ENCODE results near the gene DUSP16.
A peak's percentile ranks its signal among the peaks of the same experiment; 100 is the strongest.

Gene DUSP16

DNA sequence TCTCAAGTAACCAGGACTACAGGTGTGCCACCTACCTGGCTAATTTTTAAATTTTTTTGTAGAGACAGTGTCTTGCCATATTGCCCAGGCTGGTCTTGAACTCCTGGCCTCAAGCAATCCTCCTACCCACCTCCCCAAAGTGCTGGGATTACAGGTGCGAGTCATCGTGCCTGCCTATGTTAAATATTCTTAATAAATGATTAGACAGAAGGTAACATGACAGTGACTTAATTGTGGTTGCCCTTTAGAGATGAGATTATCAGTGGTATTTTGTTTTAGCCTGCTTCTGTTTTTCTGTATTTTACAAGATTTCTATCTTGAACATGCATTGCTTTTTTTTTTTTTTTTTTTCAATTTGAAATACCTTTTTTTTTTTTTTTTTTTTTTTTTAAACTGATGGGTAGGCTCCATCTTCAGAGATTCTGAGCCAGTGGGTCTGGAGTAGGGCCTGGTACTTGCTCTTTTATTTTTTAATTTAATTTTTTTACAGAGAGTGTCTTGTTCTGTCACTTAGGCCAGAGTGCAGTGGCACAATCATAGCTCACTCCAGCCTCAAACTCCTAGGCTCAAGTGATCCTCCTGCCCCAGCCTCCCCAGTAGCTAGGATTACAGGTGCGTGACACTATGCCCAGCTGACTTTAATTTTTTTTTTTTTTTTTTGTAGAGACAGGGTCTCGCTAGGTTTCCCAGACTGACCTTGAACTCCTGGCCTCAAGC, 117.3 kb downstream of the DUSP16 start:
- no peak for DNase-seq (ENCODE audit: low read depth in 1 of 2, low spot score in 1 of 2)
- TF ChIP-seq POLR2AphosphoS5 (IDR thresholded peaks at IDR 0.05; ENCODE audit: low read depth) (no peak), SPI1 (IDR thresholded peaks at IDR 0.05; ENCODE audit: borderline replicate concordance, low read depth) (no peak), GABPA (IDR thresholded peaks at IDR 0.05; ENCODE audit: low read depth) (no peak)
- TF ChIP-seq, protein P1, sequence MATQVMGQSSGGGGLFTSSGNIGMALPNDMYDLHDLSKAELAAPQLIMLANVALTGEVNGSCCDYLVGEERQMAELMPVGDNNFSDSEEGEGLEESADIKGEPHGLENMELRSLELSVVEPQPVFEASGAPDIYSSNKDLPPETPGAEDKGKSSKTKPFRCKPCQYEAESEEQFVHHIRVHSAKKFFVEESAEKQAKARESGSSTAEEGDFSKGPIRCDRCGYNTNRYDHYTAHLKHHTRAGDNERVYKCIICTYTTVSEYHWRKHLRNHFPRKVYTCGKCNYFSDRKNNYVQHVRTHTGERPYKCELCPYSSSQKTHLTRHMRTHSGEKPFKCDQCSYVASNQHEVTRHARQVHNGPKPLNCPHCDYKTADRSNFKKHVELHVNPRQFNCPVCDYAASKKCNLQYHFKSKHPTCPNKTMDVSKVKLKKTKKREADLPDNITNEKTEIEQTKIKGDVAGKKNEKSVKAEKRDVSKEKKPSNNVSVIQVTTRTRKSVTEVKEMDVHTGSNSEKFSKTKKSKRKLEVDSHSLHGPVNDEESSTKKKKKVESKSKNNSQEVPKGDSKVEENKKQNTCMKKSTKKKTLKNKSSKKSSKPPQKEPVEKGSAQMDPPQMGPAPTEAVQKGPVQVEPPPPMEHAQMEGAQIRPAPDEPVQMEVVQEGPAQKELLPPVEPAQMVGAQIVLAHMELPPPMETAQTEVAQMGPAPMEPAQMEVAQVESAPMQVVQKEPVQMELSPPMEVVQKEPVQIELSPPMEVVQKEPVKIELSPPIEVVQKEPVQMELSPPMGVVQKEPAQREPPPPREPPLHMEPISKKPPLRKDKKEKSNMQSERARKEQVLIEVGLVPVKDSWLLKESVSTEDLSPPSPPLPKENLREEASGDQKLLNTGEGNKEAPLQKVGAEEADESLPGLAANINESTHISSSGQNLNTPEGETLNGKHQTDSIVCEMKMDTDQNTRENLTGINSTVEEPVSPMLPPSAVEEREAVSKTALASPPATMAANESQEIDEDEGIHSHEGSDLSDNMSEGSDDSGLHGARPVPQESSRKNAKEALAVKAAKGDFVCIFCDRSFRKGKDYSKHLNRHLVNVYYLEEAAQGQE (IDR thresholded peaks at IDR 0.05; ENCODE audit: insufficient replicate concordance, low read depth), result no peak
- TF ChIP-seq, protein P2, sequence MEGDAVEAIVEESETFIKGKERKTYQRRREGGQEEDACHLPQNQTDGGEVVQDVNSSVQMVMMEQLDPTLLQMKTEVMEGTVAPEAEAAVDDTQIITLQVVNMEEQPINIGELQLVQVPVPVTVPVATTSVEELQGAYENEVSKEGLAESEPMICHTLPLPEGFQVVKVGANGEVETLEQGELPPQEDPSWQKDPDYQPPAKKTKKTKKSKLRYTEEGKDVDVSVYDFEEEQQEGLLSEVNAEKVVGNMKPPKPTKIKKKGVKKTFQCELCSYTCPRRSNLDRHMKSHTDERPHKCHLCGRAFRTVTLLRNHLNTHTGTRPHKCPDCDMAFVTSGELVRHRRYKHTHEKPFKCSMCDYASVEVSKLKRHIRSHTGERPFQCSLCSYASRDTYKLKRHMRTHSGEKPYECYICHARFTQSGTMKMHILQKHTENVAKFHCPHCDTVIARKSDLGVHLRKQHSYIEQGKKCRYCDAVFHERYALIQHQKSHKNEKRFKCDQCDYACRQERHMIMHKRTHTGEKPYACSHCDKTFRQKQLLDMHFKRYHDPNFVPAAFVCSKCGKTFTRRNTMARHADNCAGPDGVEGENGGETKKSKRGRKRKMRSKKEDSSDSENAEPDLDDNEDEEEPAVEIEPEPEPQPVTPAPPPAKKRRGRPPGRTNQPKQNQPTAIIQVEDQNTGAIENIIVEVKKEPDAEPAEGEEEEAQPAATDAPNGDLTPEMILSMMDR (IDR thresholded peaks at IDR 0.05; ENCODE audit: insufficient read depth, low read length), result no peak
- H3K27ac ChIP-seq (replicated peaks), result no peak overlapping the region

DNA sequence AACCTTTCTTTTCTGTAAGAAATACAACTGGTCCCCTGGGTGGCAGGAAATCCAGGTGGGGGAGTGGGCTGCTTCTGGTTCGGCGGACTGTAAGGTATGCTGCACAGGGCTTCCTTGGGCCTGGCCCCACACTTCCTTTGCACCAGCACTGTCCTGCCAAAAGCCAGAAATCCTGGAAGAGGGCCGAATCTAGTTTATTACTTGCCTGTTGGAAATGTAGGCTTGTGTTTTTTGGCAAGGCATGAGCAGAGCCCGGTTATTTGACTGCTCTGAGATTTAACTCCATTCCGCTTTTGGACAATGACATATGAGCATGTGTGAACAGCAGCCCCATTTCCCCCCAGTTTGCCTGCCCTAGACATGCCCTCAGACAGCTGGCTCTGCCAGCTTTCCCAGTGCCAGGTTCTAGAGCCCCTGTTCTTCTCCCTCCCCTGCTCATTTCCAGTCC, 119.2 kb downstream of the DUSP16 start:
- Histone ChIP-seq H3K4me3 (replicated peaks; ENCODE audit: insufficient read depth, low read length) (no peak overlapping the region), H3K27ac (replicated peaks) (no peak overlapping the region), H3K27me3 (ENCODE audit: insufficient read depth, poor library complexity, severe bottlenecking) (no peaks in the 10 kb centered on the region)
- TF ChIP-seq SPI1 (IDR thresholded peaks at IDR 0.05; ENCODE audit: borderline replicate concordance, low read depth) (no peak), GABPA (IDR thresholded peaks at IDR 0.05; ENCODE audit: low read depth) (no peak), POLR2AphosphoS5 (IDR thresholded peaks at IDR 0.05; ENCODE audit: low read depth) (no peak)
- TF ChIP-seq, protein P2 (IDR thresholded peaks at IDR 0.05; ENCODE audit: insufficient read depth, low read length), result no peak
- TF ChIP-seq, protein P1 (IDR thresholded peaks at IDR 0.05; ENCODE audit: insufficient replicate concordance, low read depth), result no peak
- DNase-seq (ENCODE audit: low read depth in 1 of 2, low spot score in 1 of 2), result no peak

More for the DNA sequence above, 117.3 kb downstream of the DUSP16 start:
- Histone ChIP-seq H3K27me3 (ENCODE audit: insufficient read depth, poor library complexity, severe bottlenecking) (no peaks in the 10 kb centered on the region), H3K4me3 (replicated peaks; ENCODE audit: insufficient read depth, low read length) (no peak overlapping the region)

DNA sequence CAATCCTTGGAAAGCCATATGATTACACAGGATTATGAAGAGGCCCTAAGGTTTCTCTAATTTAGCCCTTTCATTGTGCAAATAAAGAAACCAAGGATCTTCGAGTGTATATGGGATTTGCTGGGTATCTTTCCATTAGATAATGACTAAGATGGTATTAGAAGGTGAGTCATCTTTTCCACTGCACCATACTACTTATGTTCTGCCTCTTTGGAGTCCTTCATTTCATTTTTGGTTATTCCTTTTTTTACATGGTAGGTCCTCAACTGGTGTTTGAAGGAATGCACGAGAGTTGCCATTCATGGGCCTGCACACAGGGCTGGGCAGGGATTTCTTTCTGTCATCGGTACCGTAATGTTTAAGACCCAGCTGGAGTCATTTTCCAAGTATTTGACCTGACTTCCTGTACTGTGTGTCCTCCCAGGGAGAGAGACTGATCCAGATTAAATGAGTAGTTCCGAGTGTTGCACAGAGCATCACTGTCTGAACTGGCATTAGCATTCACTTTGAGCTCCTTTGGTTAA, 120.1 kb downstream of the DUSP16 start:
- Histone ChIP-seq H3K4me3 (replicated peaks; ENCODE audit: insufficient read depth, low read length) (no peak overlapping the region), H3K27me3 (ENCODE audit: insufficient read depth, poor library complexity, severe bottlenecking) (no peaks in the 10 kb centered on the region), H3K27ac (replicated peaks) (peak overlapping the region; percentile 20; the same call in 1 of the 2 replicates)
- no peak for DNase-seq (ENCODE audit: low read depth in 1 of 2, low spot score in 1 of 2)
- TF ChIP-seq POLR2AphosphoS5 (IDR thresholded peaks at IDR 0.05; ENCODE audit: low read depth) (no peak), SPI1 (IDR thresholded peaks at IDR 0.05; ENCODE audit: borderline replicate concordance, low read depth) (no peak)

DNA sequence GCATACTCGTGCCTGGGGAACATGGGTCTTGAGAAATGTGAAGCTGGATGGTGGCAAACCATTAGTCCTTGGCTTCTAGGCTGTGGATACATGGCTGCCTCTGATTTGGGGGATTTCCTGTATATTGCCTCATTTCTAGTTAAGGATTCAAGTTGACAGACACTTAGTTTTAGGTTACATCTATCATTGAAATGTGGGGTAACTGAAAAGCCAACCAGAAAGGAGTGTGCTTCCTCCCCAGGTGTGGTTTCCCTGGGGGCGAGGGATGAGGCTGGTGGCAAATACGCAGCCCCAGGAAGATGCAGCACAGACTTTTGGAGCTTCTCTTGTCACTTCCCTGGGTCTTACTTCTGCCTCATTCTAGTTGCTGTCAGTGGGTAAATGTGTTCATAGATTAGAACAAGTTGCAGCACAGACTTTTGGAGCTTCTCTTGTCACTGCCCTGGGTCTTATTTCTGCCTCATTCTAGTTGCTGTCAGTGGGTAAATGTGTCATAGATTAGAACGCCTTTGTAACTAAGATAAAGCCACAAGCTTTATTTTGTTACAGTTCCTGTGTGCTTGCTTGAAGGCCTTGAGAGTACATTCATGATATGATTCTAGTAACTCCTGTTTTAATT, 120.7 kb downstream of the DUSP16 start:
- DNase-seq (ENCODE audit: low read depth in 1 of 2, low spot score in 1 of 2), result no peak
- Histone ChIP-seq H3K27ac (replicated peaks) (peak overlapping the region; percentile 20; the same call in 1 of the 2 replicates), H3K4me3 (replicated peaks; ENCODE audit: insufficient read depth, low read length) (no peak overlapping the region), H3K27me3 (ENCODE audit: insufficient read depth, poor library complexity, severe bottlenecking) (no peaks in the 10 kb centered on the region)
- TF ChIP-seq POLR2AphosphoS5 (IDR thresholded peaks at IDR 0.05; ENCODE audit: low read depth), result no peak
- TF ChIP-seq, protein P2 (IDR thresholded peaks at IDR 0.05; ENCODE audit: insufficient read depth, low read length), result no peak
- no peak for TF ChIP-seq SPI1 (IDR thresholded peaks at IDR 0.05; ENCODE audit: borderline replicate concordance, low read depth)
- TF ChIP-seq, protein P1 (IDR thresholded peaks at IDR 0.05; ENCODE audit: insufficient replicate concordance, low read depth), result no peak
- no peak for TF ChIP-seq GABPA (IDR thresholded peaks at IDR 0.05; ENCODE audit: low read depth)
